Kidney (tissue), 14 donors: ENCODE measurements around the gene FBXL14. TPM values are rescaled to one million over a fixed set of nuclear protein-coding genes. Genes with fewer than 3 reads are reported as not detected.

ENCODE experiments used
- DNase-seq, 5 donors: peaks; one replicate each; pipeline ENCODE4 v3.0.0-alpha.2; 2013 to 2020
- FAIRE-seq: peaks from 2 replicates; lab custom pipeline; 2012; peaks lifted over from hg19 to GRCh38; lab: Jason Lieb, UNC
- H3K27ac ChIP-seq, 2 donors: one replicate each; pipeline ENCODE4 v1.7.0; 2013; ENCODE audit warnings: low read depth in 2 of 2, low read length in 2 of 2, inconsistent platforms in 1 of 2
- H3K27me3 ChIP-seq: one replicate; pipeline ENCODE4 v1.7.1; 2013; ENCODE audit warnings: low read length, inconsistent platforms; ENCODE audit not compliant: control insufficient read depth, insufficient read depth
- H3K36me3 ChIP-seq, 3 donors: one replicate each; pipeline versions ENCODE4 v1.7.0 to v1.7.1; 2013; ENCODE audit warnings: low read length in 3 of 3, control low read depth in 1 of 3, inconsistent platforms in 1 of 3; ENCODE audit not compliant: insufficient read depth in 3 of 3, control insufficient read depth in 2 of 3
- H3K4me1 ChIP-seq, 3 donors: one replicate each; pipeline versions ENCODE4 v1.7.0 to v1.7.1; 2013; ENCODE audit warnings: low read length in 3 of 3, inconsistent platforms in 1 of 3, low read depth in 1 of 3; ENCODE audit not compliant: control insufficient read depth in 2 of 3, insufficient read depth in 2 of 3
- H3K4me3 ChIP-seq, 3 donors: one replicate each; pipeline versions ENCODE4 v1.7.0 to v1.8.1; 2013; ENCODE audit warnings: low read length in 3 of 3, control low read depth in 1 of 3, inconsistent platforms in 1 of 3
- H3K9ac ChIP-seq, 3 donors: one replicate each; pipeline versions ENCODE4 v1.7.0 to v1.7.1; 2013; ENCODE audit warnings: low read length in 3 of 3, control low read depth in 1 of 3, inconsistent platforms in 1 of 3
- H3K9me3 ChIP-seq, 3 donors: one replicate each; pipeline versions ENCODE4 v1.7.0 to v1.7.1; 2013; ENCODE audit warnings: low read length in 3 of 3, control low read depth in 1 of 3, inconsistent platforms in 1 of 3; ENCODE audit not compliant: control insufficient read depth in 2 of 3, insufficient read depth in 1 of 3
- intact Hi-C: fragments of 100-400 bp; cut with DNase I; formaldehyde crosslinking; loops from one replicate; pipeline ENCODE4 v1.11.1; 2022
- polyA plus RNA-seq: library from polyadenylated mRNA; stranded (reverse); fragments of 350-450 nt; fragmentation: Illumina TruSeq; extraction: RNeasy Lipid Tissue Mini Kit (QIAGEN cat#74804); gene quantifications from one replicate; pipeline ENCODE4 v1.2.3, GENCODE V29; 2014; ENCODE audit warnings: low read depth, low replicate concordance; ENCODE audit not compliant: insufficient read depth
- total RNA-seq: library from RNA; stranded (reverse); fragmentation: NEBNext Ultra II Directional; extraction: Animal tissue kit (Norgen Biotek cat#: 25700); gene quantifications from one replicate; pipeline ENCODE4 v1.2.1, GENCODE V29; 2021
- TF ChIP-seq, protein P1 (sequence below): IDR thresholded peaks from 3 replicates; pipeline ENCODE4 v1.5.1; 2012; ENCODE audit warnings: mild to moderate bottlenecking, moderate library complexity, borderline replicate concordance; ENCODE audit not compliant: insufficient read depth; ENCODE audit errors: extremely low read depth
- donor health status: control.
- donor health status: control.
- donor health status: control.
- donor health status: control.
- donor health status: control.
- donor health status: DM: yes; HTN: yes; CAD: no.
- donor health status: Normal renal cell carcinoma (clear cell type).

The FBXL14 gene
- total and polyA plus RNA-seq, 2 donors from 2014 or later = 5.3 to 17.9 TPM

DNA sequence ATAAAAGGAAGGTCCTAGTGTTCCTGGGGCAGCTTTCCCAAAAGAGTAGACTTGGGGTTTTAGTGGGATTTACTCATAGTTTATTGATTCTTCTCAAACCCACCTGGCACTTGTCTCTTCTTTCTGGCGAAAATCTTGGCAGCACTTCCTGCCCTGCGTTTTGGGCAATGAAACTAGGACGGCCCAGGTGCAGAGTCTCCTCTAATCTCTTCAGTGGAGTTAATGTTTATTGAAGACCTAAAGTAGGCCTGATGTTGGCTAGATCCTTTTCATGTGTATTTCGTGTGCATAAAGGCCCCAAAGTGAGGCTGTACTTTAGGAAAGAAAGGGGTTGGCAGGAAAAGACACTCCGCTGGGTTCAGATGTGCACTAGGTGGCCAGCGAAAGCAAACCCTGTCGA, 39.8 kb upstream of the FBXL14 start:
- FAIRE-seq (no peak), DNase-seq (no peak)
- no peaks in the 10 kb centered on the region for H3K36me3 ChIP-seq
- peaks cover 7% of the 10 kb centered on the region for H3K27me3 ChIP-seq
- H3K4me3 ChIP-seq = no peak overlapping the region
- H3K4me1 ChIP-seq = peaks cover 0 to 3% (median 0%) of the 10 kb centered on the region in 3 donors
- H3K9me3 ChIP-seq = no peaks in the 10 kb centered on the region
- H3K9ac ChIP-seq = no peak overlapping the region
- H3K27ac ChIP-seq = no peak overlapping the region
- TF ChIP-seq, protein P1, sequence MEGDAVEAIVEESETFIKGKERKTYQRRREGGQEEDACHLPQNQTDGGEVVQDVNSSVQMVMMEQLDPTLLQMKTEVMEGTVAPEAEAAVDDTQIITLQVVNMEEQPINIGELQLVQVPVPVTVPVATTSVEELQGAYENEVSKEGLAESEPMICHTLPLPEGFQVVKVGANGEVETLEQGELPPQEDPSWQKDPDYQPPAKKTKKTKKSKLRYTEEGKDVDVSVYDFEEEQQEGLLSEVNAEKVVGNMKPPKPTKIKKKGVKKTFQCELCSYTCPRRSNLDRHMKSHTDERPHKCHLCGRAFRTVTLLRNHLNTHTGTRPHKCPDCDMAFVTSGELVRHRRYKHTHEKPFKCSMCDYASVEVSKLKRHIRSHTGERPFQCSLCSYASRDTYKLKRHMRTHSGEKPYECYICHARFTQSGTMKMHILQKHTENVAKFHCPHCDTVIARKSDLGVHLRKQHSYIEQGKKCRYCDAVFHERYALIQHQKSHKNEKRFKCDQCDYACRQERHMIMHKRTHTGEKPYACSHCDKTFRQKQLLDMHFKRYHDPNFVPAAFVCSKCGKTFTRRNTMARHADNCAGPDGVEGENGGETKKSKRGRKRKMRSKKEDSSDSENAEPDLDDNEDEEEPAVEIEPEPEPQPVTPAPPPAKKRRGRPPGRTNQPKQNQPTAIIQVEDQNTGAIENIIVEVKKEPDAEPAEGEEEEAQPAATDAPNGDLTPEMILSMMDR = no peak
- intact Hi-C loops = no loop called here

DNA sequence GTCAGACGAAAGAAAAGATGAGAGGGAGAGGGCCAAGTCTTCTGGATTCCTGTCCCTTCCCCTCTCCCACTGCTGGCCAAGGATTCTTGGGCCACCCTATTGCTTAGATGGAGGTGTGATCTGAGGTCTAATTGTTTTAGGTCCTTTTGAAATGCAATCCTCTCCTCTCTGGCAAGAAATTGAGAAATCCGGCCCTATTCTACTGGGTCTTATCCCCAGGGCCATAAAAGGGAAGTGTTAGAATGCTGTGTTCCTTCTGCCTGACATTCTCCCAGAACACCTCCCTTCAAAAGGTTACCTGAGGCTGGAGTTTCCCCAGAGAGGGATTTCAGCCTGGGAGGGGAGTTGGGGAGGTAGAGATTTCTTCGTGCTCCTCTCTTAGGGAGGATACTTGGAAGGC, 39.1 kb upstream of the FBXL14 start:
- H3K27me3 ChIP-seq = peaks cover 7% of the 10 kb centered on the region
- intact Hi-C loops = no loop called here
- H3K9me3 ChIP-seq = no peaks in the 10 kb centered on the region
- DNase-seq (no peak), FAIRE-seq (no peak)
- H3K4me3 ChIP-seq = no peak overlapping the region
- H3K36me3 ChIP-seq = no peaks in the 10 kb centered on the region
- TF ChIP-seq, protein P1 = no peak
- H3K4me1 ChIP-seq = peaks cover 0 to 3% (median 0%) of the 10 kb centered on the region in 3 donors
- H3K27ac ChIP-seq = no peak overlapping the region
- H3K9ac ChIP-seq = no peak overlapping the region

DNA sequence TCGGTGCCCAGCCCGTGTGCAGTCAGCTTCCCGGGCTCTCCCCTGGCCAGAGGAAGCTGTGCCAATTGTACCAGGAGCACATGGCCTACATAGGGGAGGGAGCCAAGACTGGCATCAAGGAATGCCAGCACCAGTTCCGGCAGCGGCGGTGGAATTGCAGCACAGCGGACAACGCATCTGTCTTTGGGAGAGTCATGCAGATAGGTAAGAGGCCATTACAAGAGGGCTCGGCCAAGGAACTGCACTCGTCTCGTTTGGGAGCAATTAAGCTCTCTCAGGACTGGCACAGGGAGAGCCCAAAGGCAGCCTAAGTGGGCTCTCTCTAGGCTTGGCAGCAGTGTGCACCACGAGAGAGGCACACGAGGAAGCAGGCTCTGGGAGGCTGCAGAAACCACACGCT, 38.3 kb upstream of the FBXL14 start:
- no peak for DNase-seq
- TF ChIP-seq, protein P1 = no peak
- intact Hi-C loops = no loop called here

More for the DNA sequence above, 38.3 kb upstream of the FBXL14 start:
- peaks cover 7% of the 10 kb centered on the region for H3K27me3 ChIP-seq
- no peak overlapping the region for H3K4me3 ChIP-seq
- H3K9ac ChIP-seq = no peak overlapping the region
- no peak for FAIRE-seq
- H3K9me3 ChIP-seq = no peaks in the 10 kb centered on the region
- H3K36me3 ChIP-seq = no peaks in the 10 kb centered on the region
- no peak overlapping the region for H3K27ac ChIP-seq
- peaks cover 0 to 3% (median 0%) of the 10 kb centered on the region in 3 donors for H3K4me1 ChIP-seq
